Stimulated activated CD8-positive, alpha-beta memory T cell treated with anti-CD3 and anti-CD28 coated beads, Interleukin-12 subunit alpha, Interleukin-12 subunit beta, amount 100 ng/mL, for 1 hour (primary cell): Measurements from ENCODE around the gene GLI3.

Source experiments
- DNase-seq: peaks from one replicate; pipeline ENCODE4 v3.0.0-alpha.2; 2020; ENCODE audit warnings: low read depth

The GLI3 gene

DNA sequence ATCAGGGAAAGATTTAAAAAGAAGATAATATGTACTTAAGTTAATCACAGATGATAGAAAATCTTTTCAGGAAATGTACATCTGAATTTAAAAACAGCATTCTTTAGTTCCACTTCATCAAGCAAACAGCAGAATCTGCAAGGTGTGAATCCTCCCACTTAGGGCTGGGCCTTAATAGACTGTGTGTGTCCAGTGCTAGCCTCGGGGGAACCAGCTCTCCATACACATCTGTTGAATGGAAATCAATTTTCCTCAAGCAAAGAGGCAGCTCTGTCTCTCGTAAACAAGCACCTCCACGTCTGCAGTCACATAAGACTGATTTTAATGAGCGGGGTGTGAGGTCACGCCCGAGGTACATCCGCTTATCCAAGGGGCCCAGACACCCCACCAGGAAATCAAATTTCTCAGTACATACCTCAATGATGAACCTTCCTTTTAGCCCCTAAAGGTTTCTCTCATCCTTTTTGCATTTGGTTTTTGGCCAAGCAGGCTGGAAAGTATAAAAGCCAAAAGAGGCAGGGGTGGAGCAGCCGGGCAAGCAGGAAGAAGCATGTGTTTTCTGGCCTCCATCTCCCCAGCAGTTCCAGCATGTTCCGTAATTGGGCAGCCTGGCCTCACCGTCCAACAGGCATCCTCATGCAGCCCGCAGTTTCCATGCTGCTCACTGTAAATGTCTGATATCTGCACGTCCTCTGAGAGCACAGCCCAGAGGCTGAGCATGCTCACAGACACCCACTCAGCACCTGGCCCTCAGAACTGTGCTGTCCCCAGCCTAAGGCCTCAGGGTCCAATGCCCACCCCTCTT is 131.3 kb downstream of the GLI3 start:
- no peak for DNase-seq

DNA sequence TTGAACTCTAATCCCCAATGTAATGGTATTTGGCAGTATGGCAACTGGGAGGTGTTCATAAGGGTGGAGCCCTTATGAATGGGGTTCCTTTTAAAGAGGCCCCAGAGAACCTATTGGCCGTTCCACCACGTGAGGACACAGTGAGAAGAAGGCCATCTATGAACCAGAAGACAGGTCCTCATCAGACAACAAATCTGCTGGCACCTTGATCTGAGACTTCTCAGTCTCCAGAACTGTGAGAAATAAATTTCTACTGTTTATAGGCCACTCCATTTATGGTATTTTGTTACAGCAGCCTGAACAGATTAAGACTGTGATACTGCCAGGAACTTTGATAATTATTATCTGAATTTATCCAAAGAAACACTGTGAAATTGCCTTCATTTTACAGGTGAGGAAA is 132.3 kb downstream of the GLI3 start:
- DNase-seq: no peak

DNA sequence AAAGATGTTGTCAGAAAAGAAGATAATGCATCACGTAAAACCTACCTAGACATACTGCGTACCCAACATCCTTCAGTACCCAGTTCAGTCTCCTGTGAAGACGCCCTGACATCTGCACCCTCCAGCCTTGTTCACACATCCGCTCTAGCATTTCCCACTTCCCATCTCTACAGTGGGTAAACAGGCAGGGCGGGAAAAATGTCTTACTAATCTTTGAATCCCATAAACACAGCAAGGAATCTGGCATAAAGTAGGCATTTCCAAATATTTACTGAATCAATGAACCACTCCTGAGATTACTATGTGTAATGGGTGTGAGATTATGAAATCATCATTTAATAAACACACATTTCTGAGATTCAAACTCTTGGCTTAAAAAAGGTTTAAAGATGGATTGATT is 132.8 kb downstream of the GLI3 start:
- DNase-seq: no peak

DNA sequence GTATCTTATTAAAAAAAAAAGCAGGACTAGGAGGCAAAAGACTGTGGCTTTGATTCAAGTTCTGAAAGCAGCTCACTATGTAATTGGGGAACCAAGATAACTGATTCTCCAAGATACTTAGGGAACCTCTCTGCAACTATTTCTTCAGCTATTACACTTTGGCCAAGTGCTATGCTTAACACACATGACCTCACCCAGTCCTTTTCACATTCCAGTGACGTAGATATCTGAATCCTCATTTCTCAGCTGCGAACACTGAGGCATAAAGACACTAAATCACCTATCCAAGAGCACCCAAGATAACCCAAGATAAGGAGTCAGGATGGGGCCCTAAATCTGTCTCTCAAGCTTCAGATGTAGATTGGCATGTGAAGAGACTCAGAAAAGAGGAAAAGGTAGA is 133.6 kb downstream of the GLI3 start:
- DNase-seq: no peak

DNA sequence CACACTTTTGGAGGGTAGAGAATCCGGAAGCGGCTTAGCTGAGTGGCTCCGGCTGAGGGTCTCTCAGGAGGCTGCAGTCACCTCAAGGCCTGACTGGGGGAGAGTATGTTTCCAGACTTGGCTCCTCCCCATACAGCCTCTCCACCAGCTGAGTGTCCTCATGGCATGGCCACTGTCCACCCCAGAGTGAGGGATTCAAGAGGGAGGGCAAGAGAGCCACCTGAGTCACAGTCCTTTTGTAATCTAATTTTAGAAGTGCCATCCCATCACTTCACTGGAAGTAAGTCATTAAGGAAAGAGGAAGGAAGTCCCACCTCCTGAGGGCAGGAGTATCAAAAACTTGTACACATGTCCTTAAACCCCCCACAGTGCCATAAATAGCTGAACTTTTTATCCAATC is 134.0 kb downstream of the GLI3 start:
- no peak for DNase-seq

DNA sequence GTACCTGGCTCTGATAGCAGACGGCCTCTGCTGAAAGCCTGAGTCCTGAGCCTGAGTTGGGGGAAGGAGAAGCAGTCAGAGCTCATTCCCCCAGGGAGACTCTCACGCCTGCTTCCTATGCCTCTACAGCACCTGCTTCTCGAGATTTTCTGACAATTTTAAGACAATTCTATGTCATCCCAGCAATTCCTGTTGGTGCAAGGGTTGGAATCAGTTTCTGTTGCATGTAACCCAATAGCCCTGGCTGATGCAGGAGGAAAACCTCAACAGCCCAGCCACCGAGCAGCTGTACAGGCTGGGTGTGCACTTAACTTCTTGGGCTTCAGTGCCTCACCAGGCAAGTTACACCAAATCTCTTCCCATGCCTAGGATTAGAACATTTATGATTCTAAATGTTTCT is 134.7 kb downstream of the GLI3 start:
- DNase-seq: no peak

DNA sequence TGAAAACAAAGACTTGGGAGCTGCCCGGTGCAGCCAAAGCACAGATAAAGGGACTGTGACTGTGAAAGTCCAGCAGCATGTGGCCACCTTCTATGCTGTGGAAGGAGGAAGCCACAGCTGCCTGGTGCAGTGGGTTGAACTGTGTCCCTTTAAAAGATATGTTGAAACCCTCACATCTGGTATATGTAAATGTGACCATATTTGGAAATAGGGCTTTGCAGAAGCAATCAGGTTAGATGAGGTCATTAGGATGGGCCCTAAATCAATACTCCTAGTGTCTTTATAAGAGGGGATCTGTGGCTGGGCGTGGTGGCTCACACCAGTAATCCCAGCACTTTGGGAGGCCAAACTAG is 136.9 kb downstream of the GLI3 start:
- no peak for DNase-seq

DNA sequence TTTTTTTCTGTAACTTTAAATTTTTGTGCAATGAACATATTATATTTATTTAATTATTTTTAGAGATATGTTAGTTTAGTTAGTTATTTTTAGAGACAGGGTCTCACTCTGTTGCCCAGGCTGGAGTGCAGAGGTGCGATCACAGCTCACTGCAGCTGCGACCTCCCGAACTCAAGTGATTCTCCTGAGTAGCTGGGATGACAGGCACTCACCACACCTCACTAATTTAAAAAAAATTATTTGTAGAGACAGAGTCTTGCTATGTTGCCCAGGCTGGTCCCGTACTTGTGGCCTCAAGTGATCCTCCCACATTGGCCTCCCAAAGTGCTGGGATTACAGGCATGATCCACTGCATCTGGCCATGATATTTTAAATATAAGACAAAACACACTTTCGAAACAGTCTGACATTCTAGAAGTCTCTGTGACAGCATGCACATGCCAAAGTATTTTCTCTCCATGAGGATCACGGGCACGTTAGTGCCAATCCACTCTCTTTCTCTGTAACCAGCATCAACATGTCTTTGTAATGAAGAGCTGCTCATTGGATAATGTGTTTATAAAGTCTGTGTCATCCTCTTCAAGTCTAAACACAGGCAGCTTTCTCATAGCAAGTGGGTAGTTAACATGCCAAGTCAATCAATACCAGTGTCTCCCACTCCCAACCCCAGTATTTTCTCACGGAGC is 137.4 kb downstream of the GLI3 start:
- no peak for DNase-seq

DNA sequence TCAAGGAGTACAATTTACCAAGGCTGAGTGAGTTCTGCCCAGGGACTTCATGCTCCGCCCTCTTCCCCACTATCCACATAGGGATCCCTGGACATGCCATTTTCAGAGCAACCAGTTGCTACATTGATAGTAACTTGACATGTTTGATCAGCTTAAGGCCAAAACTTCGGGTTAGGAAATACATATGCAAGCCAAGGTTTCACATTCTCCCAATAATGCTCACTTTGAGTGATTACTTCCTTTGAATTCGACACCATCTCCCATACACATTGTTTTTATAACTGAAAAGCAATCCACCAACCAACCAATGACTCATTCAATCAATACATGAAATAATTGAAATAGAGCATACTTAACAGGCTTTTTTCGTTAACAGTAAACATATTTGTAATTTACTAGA is 137.9 kb downstream of the GLI3 start:
- DNase-seq: no peak

DNA sequence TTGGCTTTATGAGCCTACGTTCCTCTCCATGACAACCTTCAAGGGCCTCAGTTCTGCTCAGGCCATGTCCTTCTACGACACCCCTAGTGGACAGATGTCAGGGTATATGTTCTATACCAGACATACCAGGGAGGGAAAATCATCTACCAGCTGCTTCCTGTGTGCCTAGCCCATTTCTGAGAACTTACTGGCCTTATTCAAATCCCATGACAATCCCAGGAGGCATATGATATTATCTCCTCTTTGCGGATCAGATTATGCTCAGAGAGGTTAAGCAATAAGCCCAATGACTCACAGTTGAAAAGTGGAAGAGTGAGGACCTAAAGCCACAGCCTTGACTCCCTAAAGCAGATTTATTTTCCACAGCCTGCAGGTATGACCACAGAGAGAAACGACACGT is 139.3 kb downstream of the GLI3 start:
- DNase-seq: no peak

DNA sequence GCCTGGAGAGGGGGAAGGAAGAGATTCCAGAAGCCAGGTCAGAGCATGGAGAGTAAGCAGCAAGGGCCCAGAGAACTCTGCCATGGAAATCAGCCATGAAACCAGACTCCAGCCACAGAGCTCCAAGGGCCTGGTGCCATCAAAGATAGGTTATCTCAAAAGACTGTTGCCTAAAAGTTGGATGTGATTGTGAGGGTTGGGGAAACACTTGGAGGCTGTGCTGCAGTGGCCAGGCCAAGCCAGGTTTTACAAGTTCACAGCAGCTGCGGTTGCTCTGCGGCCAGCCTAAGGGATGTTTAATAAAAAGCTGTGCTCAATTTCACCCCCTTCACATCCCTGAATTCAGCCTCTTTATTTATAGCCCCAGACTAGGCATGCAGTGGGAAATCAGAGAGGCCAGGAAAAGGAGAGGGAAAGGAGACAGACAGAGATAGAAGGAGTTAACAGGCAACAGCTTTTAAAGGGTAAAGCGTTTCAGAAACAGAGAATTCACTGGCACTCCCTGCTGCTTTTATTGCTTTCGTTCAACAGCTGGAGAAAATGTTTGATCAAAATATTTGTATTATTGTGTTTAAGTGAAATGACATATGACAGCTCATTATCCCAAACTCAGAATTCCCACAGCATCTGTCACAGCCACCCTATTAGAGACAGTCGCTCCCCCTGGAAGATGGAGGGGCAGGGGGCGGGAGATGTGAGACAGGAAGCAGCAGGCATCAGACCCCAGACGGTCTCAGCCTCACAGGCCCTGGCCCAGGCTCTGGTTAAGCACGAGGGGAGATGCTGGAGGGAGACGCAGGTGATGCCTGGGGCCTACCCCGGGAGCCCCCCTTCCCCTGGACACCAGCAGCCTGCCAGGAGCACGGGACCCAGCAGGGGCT is 140.1 kb downstream of the GLI3 start:
- DNase-seq: no peak

DNA sequence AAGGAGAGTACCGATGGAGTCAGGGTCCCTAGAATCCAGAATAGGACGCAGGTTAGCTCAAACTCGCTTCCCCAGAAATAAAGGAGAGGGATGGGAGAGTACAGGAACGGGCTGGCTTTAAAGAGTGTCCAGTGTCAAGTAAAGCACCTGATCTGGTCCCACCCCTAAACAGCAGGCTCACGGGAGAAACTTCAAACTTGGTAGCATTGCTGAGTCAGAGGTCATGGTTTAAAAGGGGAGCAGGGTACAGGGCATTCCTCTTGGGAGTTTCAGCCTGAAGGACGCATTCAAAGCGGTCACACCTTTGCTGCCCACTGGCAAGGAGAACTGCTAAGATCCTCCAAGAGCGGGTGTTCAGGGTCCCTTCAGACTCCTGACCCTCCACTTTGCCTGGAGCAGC is 140.7 kb downstream of the GLI3 start:
- DNase-seq: no peak

DNA sequence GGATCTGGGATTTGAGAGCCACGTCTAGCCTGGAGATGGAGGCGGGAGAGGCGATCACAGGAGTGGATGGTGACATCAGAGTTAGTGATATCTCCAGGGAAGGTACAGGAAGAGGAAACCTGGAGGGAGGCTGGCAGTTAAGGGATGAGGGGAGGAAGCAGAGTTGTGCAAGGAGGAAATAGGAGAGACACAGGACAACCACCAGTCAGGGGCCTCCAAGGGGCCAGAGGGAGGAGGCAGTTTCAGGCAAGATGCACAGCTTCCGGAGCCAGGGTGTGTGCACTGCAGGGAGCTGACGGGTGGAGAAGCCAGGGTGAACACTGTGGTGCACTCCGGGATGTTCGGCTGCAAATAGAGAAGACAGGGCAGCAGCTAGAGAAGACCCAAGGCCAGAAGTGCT is 141.2 kb downstream of the GLI3 start:
- no peak for DNase-seq

DNA sequence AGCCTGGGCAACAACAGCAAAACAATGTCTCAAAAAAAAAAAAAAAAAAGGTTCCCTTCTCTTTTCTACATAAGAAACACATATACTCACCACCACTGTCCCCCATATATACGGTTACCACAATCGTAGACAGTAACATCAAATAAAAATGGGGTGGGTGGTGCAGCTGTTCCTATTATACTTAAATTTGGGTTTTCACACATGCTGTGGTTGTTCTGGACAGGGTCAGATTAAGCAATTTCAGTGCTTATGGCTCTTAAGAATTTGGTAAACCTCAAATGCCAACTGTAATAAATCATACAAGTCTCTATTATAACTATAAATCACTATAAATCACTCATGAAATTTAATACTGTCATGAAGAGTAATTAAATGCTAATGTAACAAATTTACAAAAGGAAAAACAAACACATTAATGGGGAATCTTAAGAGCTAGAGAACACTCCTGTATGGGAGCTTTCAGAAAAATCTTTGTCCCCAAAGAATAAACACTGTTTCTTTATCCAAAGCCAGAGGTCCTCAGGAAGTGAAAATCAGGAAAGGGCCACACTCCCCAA is 143.6 kb downstream of the GLI3 start:
- no peak for DNase-seq

DNA sequence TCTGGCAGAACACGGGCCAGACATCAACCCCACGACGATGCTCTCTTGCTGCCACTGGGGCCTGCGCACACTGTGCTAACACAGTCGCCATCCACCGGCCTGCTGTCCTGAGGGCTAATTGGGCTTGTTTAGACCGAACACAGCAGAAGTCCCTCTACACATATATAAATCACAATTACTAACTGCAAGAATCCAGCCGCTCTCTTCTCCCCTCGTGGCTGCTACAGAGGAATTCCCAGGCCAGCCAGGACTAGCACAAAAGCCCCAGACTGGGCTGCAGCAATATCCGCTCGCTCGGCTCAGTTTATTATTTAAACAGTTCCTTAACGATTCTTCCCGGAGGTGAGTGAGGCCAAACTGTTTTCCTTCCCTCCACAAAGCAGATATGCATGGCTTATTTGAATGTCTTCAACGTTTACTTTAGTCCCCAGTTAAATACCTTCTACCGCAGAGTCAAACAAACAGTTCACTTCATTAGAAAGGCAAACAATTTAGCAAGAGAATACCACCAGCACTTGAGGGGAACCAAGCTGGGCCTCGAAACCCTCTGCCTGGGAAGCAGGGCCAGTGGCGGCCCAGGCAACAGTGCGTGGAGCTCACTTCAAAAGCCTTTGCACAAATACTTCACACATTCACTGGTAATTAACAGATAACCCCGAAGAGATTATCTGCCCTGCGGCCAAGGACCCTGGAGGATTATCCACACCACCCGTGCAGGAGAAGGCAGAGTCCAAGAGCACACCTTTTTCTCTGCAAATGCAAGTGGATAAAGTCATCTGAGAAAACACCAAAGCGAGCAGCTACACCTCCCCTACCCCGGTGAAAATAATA is 145.3 kb downstream of the GLI3 start:
- no peak for DNase-seq

DNA sequence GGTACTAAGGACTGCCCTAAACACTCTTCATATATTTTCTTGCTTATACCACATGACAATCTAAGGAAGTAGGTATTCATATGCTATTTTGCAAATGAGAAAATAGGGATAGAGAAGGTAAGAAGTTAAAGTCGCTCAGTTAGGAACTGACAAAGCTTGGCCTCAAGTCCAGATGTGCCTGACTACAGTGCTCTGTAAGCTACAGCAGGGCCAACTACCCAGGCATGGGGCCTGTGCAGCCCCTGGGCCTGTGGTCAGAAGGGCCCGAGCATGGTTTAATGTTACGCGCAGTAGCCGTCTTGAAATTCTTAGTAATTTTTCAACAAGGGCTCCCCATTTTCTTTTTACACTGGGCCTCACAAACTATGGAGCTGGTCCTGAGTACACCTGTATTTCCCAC is 146.2 kb downstream of the GLI3 start:
- no peak for DNase-seq

DNA sequence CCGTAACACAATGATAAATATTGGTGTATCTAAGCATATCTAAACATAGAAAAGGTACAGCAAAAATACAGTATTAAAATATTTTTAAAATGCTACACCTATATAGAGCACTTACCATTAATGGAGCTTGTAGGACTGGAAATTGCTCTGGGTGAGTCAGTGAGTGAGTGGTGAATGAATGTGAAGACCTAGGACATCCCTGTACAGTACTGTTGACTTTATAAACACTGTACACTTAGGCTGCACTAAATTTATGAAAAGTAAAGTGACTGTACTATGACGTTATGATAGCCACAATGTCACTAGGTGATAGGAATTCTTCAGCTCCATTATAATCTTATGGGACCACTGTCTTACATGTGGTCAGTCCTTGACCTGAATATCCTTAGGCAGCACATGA is 147.0 kb downstream of the GLI3 start:
- no peak for DNase-seq

DNA sequence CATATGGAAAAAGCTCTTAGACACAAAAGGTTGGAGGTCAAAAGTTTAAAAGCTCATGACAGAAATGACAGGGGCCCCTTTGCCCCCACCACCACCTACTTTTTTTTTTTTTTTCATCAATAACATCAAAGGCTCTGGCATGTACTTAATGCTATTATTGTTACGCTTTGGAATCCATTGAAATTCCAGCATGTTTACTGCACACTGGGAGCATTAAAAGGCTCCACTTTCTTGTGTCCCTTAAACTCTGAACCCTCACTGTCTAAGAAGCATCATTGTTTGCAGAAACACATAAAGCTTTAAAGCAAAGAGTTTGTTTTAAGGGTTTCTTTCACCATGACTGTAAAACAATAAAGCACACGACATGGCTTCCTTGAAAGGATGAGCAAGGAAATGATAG is 149.4 kb downstream of the GLI3 start:
- DNase-seq: no peak

DNA sequence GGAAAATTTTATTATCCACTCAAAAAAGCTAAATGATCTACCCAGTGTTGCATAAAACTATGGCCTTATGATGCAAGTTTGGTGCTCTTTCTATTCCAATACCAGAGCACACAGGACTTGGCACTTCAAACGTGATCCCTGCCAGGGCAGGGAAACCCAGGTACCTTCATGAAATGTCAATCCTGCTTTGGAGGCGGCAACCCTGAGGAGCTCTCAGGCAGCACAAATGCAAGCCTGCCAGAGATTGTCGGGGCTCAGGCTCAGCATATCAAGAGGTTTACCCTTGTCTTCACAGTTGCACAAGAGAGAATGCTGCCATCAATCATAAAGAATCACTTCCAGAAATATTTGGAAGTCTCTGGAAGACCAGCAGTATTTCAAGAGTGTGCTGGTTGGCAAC is 151.5 kb downstream of the GLI3 start:
- no peak for DNase-seq

DNA sequence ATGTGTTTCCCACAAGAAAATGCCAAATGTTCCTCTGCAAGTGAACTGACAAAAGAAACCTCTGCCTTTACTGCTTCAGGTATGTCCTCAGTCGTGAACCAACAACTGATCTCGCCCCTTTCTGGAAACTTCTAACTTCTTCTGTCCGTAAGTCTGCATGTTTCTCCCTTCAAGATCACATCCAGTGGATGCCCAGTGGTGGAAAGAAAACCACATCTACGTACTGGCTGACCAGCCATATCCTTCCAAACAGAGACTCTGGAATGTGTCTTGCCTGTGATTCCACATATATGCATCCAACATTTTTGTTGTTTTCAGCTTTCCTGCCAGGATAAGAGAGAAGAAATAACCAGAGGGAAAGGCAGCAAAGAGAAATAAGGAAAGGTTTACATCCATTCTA is 152.7 kb downstream of the GLI3 start:
- no peak for DNase-seq

DNA sequence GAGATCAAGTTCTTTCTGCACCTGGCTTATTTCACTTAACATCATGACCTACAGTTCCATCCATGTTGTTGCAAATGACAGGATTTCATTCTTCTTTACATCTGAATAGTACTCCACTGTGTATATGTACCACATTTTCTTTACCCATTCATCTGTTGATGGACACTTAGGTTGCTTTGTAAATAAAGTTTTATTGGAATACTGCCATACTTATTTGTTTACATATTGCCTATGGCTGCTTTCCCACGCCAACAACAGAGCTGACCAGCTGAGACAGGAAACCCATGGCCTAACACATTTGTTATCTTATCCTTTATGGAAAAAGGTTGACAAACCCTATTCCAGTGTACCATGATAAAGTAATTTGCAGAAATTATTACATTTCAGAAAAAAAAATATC is 153.7 kb downstream of the GLI3 start:
- no peak for DNase-seq

DNA sequence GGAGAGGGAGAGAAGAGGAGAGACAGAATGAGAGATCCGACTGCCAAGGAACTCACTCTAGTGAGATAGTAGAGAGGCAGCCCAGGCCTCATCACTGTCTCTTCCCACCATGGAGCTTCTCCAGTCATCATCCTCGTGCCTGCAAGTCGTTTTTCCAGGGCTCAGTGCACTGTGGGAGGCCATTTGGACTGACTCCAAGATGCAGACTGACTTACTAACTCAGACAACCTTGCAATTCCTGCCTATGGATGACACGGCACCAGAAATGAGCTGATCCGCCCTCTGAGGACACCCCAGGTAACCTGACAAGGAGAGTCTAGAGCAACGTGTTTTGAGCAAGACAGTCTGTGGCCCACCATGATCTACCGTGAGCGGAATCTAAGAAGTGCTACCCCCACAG is 154.9 kb downstream of the GLI3 start:
- DNase-seq: no peak
